Neuronal stem cell (in vitro differentiated cells): ENCODE data around the gene SMCP.

Experiments used
- DNase-seq: peaks from one replicate; pipeline ENCODE4 v3.0.0-alpha.2; 2013; ENCODE audit warnings: low spot score
- H2AFZ ChIP-seq: one replicate; pipeline ENCODE4 v1.6.1; 2013; ENCODE audit warnings: mild to moderate bottlenecking, low read length, inconsistent platforms
- H2AK5ac ChIP-seq: 2 replicates; pipeline ENCODE4 v1.6.1; 2013; ENCODE audit warnings: low read depth, mild to moderate bottlenecking, inconsistent platforms, low read length, moderate library complexity, mixed read lengths
- H2BK120ac ChIP-seq: 2 replicates; pipeline ENCODE4 v1.6.1; 2013; ENCODE audit warnings: low read depth, mild to moderate bottlenecking, inconsistent platforms, low read length, moderate library complexity, mixed read lengths
- H2BK12ac ChIP-seq: one replicate; pipeline ENCODE4 v1.6.1; 2013; ENCODE audit warnings: low read length, inconsistent platforms
- H2BK15ac ChIP-seq: 2 replicates; pipeline ENCODE4 v1.6.1; 2013; ENCODE audit warnings: mild to moderate bottlenecking, low read length, inconsistent platforms, mixed read lengths
- H2BK5ac ChIP-seq: one replicate; pipeline ENCODE4 v1.6.1; 2013; ENCODE audit warnings: inconsistent platforms, mild to moderate bottlenecking, low read length, moderate library complexity
- H3K14ac ChIP-seq: one replicate; pipeline ENCODE4 v1.6.1; 2013; ENCODE audit warnings: low read length, inconsistent platforms
- H3K18ac ChIP-seq: 2 replicates; pipeline ENCODE4 v1.6.1; 2013; ENCODE audit warnings: low read length, inconsistent platforms
- H3K23ac ChIP-seq: 2 replicates; pipeline ENCODE4 v1.6.1; 2013; ENCODE audit warnings: low read depth, mild to moderate bottlenecking, mixed read lengths, low read length, inconsistent platforms; ENCODE audit not compliant: poor library complexity
- H3K27ac ChIP-seq: replicated peaks from 3 replicates; pipeline ENCODE4 v1.5.1; 2013; ENCODE audit warnings: low read length, inconsistent platforms
- H3K27me3 ChIP-seq, 3 experiments: 2 replicates each; pipeline ENCODE4 v1.6.1; 2013; ENCODE audit warnings: low read length in 3 of 3, mild to moderate bottlenecking in 2 of 3, inconsistent platforms in 1 of 3, low read depth in 1 of 3, mixed read lengths in 1 of 3, moderate library complexity in 1 of 3; ENCODE audit not compliant: control insufficient read depth in 3 of 3, insufficient read depth in 3 of 3
- H3K36me3 ChIP-seq, 2 donors: replicated peaks in 1 of 2; 2 replicates each; pipeline ENCODE4 v1.6.1; 2013; ENCODE audit warnings: low read length in 2 of 2; ENCODE audit not compliant: control insufficient read depth in 2 of 2, insufficient read depth in 2 of 2
- H3K4ac ChIP-seq: 2 replicates; pipeline ENCODE4 v1.6.1; 2013; ENCODE audit warnings: inconsistent platforms, mild to moderate bottlenecking, low read length, moderate library complexity
- H3K4me1 ChIP-seq, 2 donors: 1 replicate in 1 of 2; 2 replicates in 1 of 2; pipeline ENCODE4 v1.6.1; 2013; ENCODE audit warnings: low read length in 2 of 2, low read depth in 1 of 2; ENCODE audit not compliant: control insufficient read depth in 2 of 2, insufficient read depth in 1 of 2
- H3K4me2 ChIP-seq: one replicate; pipeline ENCODE4 v1.6.1; 2013; ENCODE audit warnings: mild to moderate bottlenecking, low read length, inconsistent platforms; ENCODE audit not compliant: insufficient read depth, poor library complexity, severe bottlenecking
- H3K4me3 ChIP-seq, 2 donors: 2 replicates each; pipeline ENCODE4 v1.5.1; 2013; ENCODE audit warnings: low read length in 2 of 2, mild to moderate bottlenecking in 2 of 2, inconsistent platforms in 1 of 2, moderate library complexity in 1 of 2
- H3K79me1 ChIP-seq: one replicate; pipeline ENCODE4 v1.6.1; 2013; ENCODE audit warnings: low read depth, mild to moderate bottlenecking, inconsistent platforms, low read length, moderate library complexity
- H3K9ac ChIP-seq: one replicate; pipeline ENCODE4 v1.6.1; 2013; ENCODE audit warnings: mild to moderate bottlenecking, low read depth, low read length, inconsistent platforms; ENCODE audit not compliant: poor library complexity
- H3K9me3 ChIP-seq, 2 donors: replicated peaks in 1 of 2; 2 replicates each; pipeline versions ENCODE3 to v1.6.1; 2013; ENCODE audit warnings: low read length in 2 of 2, mild to moderate bottlenecking in 2 of 2, inconsistent platforms in 1 of 2, low read depth in 1 of 2, mixed read lengths in 1 of 2, moderate library complexity in 1 of 2; ENCODE audit not compliant: control insufficient read depth in 2 of 2, insufficient read depth in 1 of 2
- H4K8ac ChIP-seq: one replicate; pipeline ENCODE4 v1.6.1; 2013; ENCODE audit warnings: low read depth, mild to moderate bottlenecking, inconsistent platforms, low read length, moderate library complexity
- H4K91ac ChIP-seq: one replicate; pipeline ENCODE4 v1.6.1; 2013; ENCODE audit warnings: low read length, low read depth, mild to moderate bottlenecking, inconsistent platforms; ENCODE audit not compliant: poor library complexity
- WGBS, 2 donors: extraction: QIAGEN DNeasy Blood & Tissue Kit; methylation state at CpG; one replicate each; pipeline ENCODE4 v1.1.7; 2013; ENCODE audit warnings: missing lambda C conversion rate in 2 of 2, mixed read lengths in 1 of 2; ENCODE audit not compliant: insufficient read length in 2 of 2, insufficient replicate concordance in 1 of 2; ENCODE audit errors: extremely low coverage in 2 of 2; 5-methylcytosine and 5-hydroxymethylcytosine counted together

The SMCP gene

DNA sequence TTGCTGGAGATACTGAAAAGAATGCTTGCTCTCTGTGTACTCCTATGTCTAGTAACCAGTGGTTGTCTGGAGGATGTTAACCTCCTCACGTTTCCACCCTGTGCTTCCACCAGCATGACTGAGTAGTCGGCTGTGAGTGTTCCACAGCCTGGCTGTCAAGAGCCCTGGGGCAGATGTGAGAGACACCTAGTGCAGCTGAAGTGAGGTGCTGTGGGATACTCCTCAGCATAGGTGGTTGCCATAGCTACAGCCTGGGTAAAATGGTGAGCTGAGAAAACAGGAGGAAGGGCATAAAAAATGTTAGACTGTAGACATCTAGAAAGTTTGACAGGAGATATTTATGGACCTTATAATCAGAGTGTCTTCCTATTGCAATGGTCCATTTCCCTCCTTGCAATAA is 46.1 kb downstream of the SMCP start:
- no peak overlapping the region for H2BK120ac ChIP-seq
- H3K4ac ChIP-seq = no peak overlapping the region
- H3K4me3 ChIP-seq = no peak overlapping the region
- H2BK15ac ChIP-seq = no peak overlapping the region
- no peak for DNase-seq
- no peaks in the 10 kb centered on the region for H3K27me3 ChIP-seq
- no peak overlapping the region for H3K4me2 ChIP-seq
- no peak overlapping the region for H4K91ac ChIP-seq
- H4K8ac ChIP-seq = no peak overlapping the region
- no peak overlapping the region for H3K9ac ChIP-seq
- H2BK12ac ChIP-seq = no peak overlapping the region
- no peaks in the 10 kb centered on the region for H3K4me1 ChIP-seq
- no peaks in the 10 kb centered on the region for H3K79me1 ChIP-seq
- peaks cover 0 to 7% of the 10 kb centered on the region in 2 donors for H3K9me3 ChIP-seq
- no peak overlapping the region for H2AFZ ChIP-seq
- no peak overlapping the region for H3K18ac ChIP-seq
- no peak overlapping the region for H3K27ac ChIP-seq
- H3K23ac ChIP-seq = no peak overlapping the region
- no peak overlapping the region for H2AK5ac ChIP-seq
- no CpG with 5 or more reads among the region's 2 CpGs for WGBS, 2 donors
- H3K36me3 ChIP-seq = no peaks in the 10 kb centered on the region
- H2BK5ac ChIP-seq = no peak overlapping the region
- no peak overlapping the region for H3K14ac ChIP-seq

DNA sequence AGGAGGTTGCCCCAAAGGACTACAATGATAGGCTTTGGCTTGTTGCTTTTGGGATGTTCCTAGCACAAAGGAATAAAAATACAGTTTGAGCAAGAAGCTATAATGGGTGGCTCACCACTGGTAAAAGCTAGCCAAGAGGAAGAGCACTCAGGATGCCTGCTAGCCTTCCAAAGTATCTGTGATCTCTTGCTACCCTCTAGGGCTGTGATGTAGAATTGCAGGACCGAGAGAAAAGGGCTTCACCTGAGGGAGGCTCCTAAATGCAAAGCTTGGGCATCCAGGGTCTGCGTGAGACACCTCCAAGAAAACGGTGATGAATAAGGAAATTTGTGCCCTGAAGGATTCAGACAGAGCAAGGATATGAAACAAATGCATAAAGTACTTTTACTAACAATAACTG is 48.0 kb downstream of the SMCP start:
- H3K4me1 ChIP-seq = no peaks in the 10 kb centered on the region
- no peak overlapping the region for H3K9ac ChIP-seq
- H3K14ac ChIP-seq = no peak overlapping the region
- no peak overlapping the region for H3K4me3 ChIP-seq
- no peak overlapping the region for H2AFZ ChIP-seq
- no peak overlapping the region for H3K4me2 ChIP-seq
- H2AK5ac ChIP-seq = no peak overlapping the region
- H3K27me3 ChIP-seq = no peaks in the 10 kb centered on the region
- H3K9me3 ChIP-seq = peaks cover 0 to 7% of the 10 kb centered on the region in 2 donors
- no peak overlapping the region for H2BK120ac ChIP-seq
- no peak overlapping the region for H4K8ac ChIP-seq
- no peak overlapping the region for H3K4ac ChIP-seq
- no peak overlapping the region for H2BK12ac ChIP-seq
- H2BK5ac ChIP-seq = no peak overlapping the region
- no peak for DNase-seq
- H3K23ac ChIP-seq = no peak overlapping the region
- H3K18ac ChIP-seq = no peak overlapping the region
- H3K36me3 ChIP-seq = no peaks in the 10 kb centered on the region
- no CpG with 5 or more reads among the region's 3 CpGs for WGBS, 2 donors
- H3K79me1 ChIP-seq = no peaks in the 10 kb centered on the region
- H3K27ac ChIP-seq = no peak overlapping the region
- H4K91ac ChIP-seq = no peak overlapping the region
- no peak overlapping the region for H2BK15ac ChIP-seq

DNA sequence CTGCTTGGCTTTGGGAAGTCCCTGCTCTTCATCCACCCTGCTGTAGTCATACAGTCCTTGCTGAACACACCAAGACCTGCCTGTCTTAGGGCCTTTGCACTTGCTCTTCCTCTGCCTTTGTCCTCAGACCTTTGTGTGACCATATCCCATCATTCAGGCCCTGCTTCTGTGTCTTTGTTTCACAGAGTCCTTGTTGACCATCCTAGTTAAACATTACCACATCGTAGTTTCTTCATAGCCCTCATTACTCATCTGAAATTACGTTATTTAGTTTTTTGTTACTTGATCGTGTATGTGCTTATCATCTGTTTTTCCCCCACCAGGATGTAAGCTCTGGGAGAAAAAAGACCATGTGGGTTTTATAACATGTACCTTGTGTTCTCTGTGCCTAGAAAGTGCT is 50.5 kb downstream of the SMCP start:
- Histone ChIP-seq H3K4me1 (no peaks in the 10 kb centered on the region), H2AK5ac (no peak overlapping the region), H3K23ac (no peak overlapping the region), H3K9ac (no peak overlapping the region), H4K91ac (no peak overlapping the region), H3K36me3 (no peaks in the 10 kb centered on the region), H3K4me3 (no peak overlapping the region), H3K27ac (no peak overlapping the region), H2BK15ac (no peak overlapping the region), H3K4ac (no peak overlapping the region), H2BK12ac (no peak overlapping the region), H4K8ac (no peak overlapping the region), H3K14ac (no peak overlapping the region), H3K79me1 (no peaks in the 10 kb centered on the region), H2AFZ (no peak overlapping the region), H2BK5ac (no peak overlapping the region), H3K18ac (no peak overlapping the region), H3K4me2 (no peak overlapping the region), H3K9me3 (peaks cover 0 to 7% of the 10 kb centered on the region in 2 donors), H3K27me3 (no peaks in the 10 kb centered on the region), H2BK120ac (no peak overlapping the region)
- no peak for DNase-seq
- no CpG with 5 or more reads among the region's 3 CpGs for WGBS, 2 donors

DNA sequence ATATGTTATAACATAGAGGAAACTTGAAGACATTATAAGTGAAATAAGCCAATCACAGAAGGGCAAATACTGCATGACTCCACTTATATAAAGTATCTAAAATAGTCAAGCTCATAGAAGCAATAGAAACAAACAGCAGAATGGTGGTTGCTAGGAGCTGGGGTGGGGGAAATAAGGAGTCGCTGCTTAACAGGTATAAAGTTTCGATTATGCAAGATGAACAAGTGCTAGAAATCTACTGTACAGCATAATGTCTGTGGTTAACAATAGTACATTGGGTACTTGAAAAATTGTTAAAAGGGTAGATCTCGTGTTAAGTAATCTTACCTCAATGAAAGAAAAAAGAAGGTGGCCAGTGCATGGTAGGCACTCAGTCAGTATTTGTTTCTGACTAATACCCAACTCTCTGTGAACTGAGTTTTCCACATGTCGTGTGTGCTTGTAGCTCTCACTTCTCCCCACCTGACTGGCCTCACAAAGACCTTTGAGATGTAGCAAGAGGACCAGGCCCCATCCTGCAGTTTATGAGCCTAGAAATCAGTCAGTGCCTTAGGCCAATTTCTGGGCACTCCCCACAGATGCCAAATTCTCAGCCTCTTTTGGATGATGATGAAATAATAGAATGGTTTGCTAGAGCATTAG is 54.2 kb downstream of the SMCP start:
- H2AFZ ChIP-seq = no peak overlapping the region
- H2AK5ac ChIP-seq = no peak overlapping the region
- H3K79me1 ChIP-seq = no peaks in the 10 kb centered on the region
- H3K23ac ChIP-seq = no peak overlapping the region
- no peak overlapping the region for H2BK120ac ChIP-seq
- no peak overlapping the region for H2BK5ac ChIP-seq
- H3K36me3 ChIP-seq = no peaks in the 10 kb centered on the region
- no peak overlapping the region for H2BK15ac ChIP-seq
- H3K4me1 ChIP-seq = no peaks in the 10 kb centered on the region
- no peak overlapping the region for H3K4me2 ChIP-seq
- no peak overlapping the region for H4K8ac ChIP-seq
- no peak overlapping the region for H2BK12ac ChIP-seq
- no CpG with 5 or more reads among the region's 4 CpGs for WGBS, 2 donors
- H3K4ac ChIP-seq = no peak overlapping the region
- H4K91ac ChIP-seq = peak overlapping the region; percentile 30
- no peak overlapping the region for H3K27ac ChIP-seq
- no peak for DNase-seq
- no peak overlapping the region for H3K9ac ChIP-seq
- H3K27me3 ChIP-seq = no peaks in the 10 kb centered on the region
- no peak overlapping the region for H3K14ac ChIP-seq
- peaks cover 0 to 2% of the 10 kb centered on the region in 2 donors for H3K9me3 ChIP-seq
- no peak overlapping the region for H3K4me3 ChIP-seq
- no peak overlapping the region for H3K18ac ChIP-seq
